HG03469 (cell line): ENCODE measurements around the gene GPSM1.
"Not testable (repeated sequence)": the region's sequence is repeated elsewhere in the genome, so short reads cannot be mapped to it uniquely, and the experiment has no call there.

Source experiments
- ATAC-seq: cut with Tn5 transposase; IDR thresholded peaks from one replicate; pipeline ENCODE4 v1.9.1; 2021; ENCODE audit warnings: mild to moderate bottlenecking, moderate library complexity, moderate number of reproducible peaks; ENCODE audit not compliant: unreplicated experiment

GPSM1 gene

DNA sequence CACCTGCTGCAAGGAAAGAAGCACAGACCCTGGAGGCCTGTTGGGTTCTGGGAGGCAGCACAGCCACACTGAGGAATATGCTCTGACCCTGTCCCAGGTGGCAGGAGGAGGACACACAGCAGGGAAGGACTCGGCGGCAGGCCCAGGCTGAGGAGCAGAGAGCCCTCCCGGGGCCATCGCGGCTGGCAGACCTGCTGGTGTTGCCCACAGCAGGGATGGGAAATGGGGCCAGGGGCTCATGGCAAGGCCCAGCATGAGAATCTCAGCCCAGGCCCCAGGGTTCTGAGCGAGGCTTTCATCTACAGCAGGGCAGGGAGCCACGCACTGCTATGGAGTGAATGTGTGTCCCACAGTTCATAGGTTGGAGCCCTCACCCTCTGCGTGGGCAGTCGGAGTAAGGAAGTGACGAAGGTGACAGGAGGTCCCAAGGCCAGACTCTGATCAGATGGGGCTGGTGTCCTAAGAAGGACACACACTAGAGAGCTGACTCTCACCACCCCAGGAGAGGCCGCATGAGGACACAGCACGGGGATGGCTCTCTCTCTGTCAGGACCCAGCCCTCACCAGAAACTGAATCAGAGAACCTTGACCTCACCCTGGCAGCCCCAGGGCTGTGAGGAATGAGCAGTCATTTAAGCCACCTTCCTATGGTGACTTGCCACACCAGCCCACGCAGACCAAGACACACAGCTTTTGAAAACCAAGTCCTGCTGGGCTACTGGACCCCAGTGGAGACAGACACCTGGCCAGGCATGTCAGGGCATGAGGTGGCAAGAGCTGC is 10.3 kb upstream of the GPSM1 start:
- ATAC-seq, result no peak

DNA sequence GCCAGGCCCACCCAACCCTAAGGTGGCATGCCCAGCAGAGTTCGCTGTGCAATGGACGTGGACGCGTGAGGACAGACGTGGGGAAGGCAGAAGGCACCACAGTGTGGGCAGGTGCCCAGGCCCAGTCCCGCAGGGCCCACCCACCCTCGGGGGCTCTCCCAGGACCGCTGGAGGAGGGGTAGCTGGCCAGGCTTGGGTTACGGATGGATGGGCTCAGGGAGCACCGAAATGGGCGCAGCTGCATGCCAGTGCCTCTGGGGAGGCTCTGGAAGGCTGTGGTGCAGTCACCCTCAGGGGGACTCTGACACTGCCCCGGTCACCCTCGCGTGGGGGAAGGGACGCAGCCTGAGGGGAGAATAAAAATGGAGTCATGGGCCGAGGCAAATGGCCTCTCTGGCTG is 9.6 kb upstream of the GPSM1 start:
- ATAC-seq, result no peak

DNA sequence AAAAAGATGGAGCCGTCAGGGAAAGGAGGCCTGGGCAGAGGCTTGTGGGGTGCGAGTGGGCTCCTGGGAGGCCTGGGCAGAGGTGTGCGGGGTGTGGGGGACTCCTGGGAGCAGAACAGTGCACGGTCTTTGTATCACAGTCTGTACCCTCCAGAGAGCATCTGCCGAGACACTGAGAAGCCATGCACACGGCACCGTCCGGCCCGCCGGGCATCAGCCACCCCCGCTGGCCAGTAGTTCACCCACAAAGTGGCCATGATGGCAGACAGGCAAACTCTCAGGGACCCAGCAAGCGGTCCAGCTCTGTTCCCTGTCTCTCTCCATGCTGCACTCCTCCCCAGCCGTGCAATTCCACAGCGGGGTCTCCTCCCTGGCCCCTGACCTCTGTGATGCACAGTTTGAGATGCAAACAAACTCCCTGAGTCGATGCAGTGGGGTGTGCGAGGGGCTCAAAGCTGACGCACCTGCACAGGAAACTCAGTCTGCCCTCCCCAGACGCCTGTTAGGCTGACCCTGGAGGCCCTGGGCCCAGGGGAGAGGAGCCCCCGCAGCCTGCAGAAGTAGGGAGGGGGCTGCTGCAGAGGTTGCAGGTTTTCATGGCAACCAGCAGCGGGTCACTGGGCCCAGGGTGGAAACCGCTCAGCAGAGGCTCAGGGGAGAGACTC is 9.1 kb upstream of the GPSM1 start:
- no peak for ATAC-seq

DNA sequence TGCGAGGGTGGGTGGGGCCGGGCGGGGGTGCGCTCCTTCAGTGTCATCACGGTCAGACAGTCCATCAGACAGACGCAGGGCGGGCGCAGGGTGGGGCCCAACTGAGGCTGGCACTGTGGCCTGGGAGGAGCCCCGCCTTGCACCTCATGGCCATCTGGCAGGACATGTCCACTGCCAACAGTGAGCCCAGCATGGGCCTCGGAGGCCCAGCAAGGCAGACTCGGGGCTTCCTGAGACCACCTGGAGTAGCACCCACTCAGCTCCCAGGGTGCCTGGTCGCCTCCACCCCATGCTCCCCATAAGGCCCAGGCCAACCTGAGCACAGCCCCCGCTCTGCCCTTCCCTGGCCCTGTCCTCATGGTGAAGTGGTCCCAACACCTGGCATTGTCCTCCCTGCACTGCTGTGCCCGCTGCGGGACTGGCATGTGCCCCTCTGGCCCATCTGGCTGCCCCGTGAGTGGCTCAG is 8.5 kb upstream of the GPSM1 start:
- ATAC-seq, result no peak

DNA sequence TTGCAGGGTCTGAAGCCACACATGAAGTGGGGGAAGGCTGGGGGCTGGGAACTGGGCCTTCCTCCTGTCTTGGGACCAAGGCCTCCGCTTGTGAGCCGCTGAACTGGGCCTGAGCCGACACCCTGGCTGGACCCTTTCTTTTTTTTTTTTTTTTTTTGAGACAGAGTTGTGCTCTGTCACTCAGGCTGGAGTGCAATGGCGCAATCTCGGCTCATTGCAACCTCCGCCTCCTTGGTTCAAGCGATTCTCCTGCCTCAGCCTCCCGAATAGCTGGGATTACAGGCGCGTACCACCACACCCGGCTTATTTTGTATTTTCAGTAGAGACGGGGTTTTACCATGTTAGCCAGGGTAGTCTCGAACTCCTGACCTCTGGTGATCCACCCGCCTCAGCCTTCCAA is 8.1 kb upstream of the GPSM1 start:
- ATAC-seq, result not testable (repeated sequence)

DNA sequence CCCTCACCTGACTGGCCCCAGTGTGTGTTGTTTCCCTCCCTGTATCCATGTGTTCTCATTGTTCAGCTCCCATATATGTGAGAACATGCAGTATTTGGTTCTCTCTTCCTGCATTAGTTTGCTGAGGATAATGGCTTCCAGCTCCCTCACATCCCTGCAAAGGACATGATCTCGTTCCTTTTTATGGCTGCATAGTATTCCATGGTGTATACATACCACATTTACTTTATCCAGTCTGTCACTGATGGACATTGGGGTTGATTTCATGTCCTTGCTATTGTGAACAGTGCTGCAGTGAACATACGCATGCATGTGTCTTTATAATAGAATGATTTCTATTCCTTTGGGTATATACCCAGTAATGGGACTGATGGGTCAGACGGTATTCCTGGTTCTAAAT is 7.4 kb upstream of the GPSM1 start:
- not testable (repeated sequence) for ATAC-seq

DNA sequence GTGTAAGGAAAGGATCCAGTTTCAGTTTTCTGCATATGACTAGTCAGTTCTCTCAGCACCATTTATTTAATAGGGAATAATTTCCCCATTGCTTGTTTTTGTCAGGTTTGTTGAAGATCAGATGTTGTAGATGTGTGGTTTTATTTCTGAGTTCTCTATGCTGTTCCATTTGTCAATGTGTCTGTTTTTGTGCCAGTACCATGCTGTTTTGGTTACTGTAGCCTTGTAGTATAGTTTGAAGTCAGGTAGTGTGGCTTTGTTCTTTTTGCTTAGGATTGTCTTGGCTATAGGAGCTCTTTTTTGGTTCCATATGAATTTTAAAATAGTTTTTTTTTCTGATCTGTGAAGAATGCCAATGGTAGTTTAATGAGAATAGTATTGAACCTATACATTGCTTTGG is 6.4 kb upstream of the GPSM1 start:
- not testable (repeated sequence) for ATAC-seq

DNA sequence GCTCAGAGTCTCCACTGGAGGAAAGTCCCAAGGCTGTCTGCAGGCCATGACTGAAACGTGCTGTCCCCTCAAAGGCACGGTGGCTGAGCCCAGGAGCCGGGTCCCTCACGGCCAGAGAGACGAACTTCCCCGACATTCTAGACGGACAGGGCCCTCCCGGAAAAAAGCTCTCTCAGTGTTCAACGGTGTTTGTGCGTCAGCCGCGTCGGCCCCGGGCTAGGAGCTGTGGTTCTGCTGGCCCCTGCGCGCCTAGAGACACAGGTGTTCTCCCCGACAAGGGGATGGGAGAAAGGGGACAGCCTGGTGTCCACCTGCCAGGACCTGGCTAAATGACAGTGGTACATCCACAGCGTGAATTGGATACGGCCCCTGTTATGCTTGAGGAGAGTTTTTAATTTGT is 5.8 kb upstream of the GPSM1 start:
- no peak for ATAC-seq

DNA sequence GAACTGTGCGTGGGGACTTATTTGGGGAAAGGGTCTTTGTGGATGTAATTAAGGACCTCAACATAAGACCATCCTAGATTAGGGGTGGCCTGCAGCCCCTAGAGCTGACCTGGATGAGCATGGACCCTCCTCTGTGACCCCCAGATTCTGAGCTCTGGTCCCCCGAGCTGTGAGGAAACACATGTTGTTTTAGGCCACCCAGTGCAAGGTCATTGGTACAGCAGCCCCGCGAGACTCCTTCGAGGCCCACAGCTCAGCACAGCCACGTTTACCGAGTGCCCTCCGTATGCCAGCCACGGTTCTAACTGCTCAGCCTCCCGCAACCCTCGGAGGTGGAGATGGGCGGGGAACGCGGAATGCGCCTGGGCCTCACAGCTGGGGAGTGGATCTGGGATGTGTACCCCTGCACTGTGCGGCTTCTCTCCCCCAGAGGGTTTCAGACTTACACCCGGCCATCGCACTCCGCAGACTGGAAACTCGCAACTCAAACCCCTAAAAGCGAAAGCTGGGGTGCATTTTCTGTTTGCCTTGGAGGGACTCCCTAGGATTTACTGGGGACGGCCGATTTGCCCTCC is 4.5 kb upstream of the GPSM1 start:
- no peak for ATAC-seq

DNA sequence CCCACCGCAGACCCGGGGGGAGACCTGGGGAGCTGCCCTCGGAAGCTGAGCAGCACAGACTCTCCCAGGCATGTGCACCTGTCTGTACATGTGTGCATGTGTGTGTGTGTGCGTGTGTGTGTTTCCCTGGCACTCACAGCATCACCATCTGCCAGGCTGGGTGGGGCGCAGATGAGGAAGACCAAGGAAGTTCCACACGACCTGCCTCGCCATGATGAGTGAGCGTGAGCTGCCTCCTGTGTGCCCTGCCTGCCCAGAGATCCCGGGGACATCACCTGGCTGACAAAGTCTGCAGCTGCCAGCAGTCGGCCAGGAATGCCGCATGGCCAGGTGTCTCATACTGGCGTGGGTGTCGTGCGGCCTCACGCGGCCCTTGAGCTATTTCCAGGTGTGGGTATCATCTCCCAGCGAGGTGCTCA is 4.0 kb upstream of the GPSM1 start:
- ATAC-seq, result no peak

DNA sequence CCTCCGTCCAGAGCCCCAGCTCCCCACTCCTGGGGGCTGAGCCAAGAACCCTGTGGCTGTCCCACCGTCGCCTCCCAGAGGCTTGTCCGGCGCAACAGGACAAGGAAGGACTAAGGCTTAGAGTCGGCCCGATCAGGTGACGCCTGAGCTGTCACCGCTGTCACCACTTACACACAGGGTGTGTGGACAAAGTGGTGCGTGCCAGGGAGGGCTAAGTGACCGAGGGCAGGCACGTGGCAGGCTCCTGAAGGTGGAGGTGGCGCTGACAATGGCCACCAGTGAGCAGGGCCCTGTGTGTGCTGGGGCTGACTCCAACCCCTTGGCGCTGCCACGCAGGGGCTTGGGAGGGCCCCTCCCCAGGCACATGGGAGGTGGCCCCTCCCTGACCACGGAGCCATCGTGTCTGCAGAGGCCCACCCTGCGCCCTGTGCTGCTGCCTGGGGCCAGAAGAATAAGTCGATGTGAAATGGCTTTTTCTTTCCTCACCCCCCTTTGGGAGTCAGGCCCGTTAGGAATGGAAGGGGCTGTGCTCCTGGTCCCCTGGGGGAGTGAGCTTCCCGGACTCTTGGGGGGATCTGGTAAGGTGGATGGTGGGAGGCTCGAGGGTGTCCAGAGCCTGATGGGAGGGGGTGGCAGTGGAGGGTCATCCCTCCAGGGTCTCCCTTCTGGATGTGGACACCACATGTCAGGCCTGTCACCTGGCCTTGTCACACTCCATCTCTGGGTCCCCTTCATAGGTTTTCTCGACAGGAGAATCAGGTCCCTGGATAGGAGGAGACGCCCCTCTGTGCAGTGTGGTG is 2.6 kb upstream of the GPSM1 start:
- no peak for ATAC-seq

DNA sequence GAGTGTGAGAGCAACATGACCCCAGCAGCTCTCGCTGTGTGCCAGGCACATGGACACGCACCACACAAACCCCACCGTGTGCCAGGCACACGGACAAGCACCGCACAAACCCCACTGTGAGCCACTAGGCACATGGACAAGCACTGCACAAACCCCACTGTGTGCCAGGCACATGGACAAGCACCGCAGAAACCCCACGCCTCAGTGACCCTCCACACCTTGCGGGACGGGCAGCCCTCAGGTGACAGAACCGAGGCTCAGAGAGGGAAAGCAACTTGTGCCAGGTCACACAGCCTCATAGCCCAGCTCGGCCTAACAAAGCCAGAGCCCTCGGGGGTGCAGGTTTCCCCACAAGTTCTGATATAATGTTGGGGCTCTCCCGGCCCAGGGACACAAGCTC is 2.0 kb upstream of the GPSM1 start:
- no peak for ATAC-seq

DNA sequence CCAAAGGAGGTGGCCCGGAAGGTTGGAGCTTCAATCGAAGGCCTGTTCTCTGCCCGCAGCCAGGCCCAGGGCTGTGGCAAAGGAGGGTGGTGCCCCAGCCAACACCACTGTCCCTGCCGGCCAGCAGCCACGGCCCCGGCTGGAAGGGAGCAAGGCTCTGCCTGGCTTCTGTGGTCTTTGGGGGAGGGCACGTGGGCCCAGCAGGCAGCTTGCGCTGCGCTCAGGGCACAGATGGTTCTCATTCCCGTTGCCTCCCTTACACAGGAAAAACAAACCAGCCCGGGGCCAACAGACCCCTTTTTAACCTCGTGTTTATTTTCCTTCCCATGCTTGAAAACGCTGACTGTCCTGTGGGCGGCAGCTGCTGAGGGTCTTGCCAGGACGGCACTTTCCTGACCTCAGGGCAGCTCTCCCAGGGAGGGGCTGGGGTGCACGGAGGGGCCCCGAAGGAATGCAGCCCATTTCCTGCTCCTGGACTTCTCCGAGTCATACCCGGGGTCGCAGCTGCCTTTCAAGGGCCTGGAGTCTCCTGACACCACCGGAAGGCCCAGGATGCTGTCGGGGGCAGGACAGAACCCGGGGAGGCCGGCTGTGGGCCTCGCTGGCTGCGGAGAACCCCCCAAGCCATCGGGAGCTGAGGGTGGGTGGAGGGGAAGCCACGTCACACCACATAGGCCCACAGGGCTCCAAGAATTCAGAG is 1.1 kb upstream of the GPSM1 start:
- ATAC-seq, result no peak

DNA sequence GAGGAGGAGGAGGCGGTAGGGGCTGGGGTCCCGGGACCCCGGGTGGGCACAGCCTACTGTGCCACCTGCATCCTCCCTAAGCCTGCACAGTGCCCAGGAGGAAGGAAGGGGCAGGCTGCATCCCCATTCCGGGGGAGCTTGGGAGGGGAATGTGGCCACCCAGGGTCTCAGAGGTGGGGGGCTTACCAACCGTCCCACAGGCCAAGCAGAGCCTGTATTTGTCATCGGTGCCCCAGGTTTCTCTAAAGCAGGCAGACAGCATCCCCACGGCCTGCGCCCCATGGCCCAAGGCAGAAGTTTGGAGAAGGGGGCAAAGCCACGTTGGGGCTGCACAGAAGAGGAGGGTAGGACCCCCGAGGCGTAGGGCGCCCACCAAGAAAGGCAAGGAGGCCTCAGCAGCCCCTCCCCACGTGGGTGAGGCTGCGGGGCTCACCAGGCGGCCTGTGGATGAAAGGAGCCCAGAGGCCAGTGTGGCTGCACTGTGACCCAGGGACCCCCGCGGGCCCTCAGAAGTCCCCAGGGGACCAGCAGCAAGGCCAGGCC is 507 bp upstream of the GPSM1 start:
- ATAC-seq, result no peak

DNA sequence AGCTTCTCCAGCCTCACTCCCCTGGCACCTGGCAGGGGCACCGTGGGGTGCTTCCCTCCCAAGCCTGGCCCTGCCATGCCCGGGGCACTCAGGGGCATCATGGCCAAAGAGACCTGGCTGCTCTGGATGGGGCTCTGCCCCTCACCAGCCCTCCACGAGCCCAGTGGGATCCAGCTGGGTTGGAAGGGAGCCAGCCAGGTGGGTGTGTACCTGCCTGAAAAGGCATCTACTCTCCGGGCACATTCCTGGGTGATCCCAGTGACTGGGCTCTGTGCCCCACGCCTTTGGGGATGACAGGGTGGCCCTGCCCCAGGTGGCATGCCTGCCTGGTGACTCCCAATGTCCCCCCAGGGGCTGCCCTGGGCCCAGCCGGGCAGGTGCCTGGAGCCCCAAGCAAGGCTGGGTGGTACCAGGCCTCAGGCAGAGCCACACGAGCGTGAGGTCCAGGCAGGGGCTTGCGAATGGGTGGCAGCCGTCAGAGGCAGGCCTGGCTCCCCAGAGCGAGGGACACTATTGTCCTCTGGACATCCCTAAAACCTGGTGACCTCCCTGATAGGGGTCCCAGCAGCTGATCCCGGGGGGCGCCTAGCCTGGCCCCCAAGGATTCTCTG is 777 bp downstream of the GPSM1 start:
- no peak for ATAC-seq

DNA sequence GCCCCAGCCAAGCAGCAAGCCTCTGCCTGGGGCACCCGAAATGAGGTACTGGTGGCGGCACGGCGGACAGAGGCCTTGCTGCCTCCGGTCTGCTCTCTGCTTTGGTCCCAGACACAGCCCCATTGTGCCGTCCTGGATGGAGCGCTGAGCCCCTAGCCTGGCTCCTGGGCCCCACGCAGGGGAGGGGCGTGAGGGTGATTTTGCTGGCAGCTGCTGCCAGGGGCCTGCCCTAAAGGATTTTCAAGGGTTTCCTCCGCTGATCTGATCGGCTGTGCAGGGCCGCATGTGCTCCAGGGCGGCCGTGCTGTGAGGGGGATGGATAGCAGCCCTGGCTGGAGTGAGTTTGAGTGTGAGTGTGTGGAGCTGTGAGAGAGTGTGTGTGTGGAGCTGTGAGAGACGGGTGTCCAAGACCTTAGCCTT is 1.3 kb downstream of the GPSM1 start:
- no peak for ATAC-seq

DNA sequence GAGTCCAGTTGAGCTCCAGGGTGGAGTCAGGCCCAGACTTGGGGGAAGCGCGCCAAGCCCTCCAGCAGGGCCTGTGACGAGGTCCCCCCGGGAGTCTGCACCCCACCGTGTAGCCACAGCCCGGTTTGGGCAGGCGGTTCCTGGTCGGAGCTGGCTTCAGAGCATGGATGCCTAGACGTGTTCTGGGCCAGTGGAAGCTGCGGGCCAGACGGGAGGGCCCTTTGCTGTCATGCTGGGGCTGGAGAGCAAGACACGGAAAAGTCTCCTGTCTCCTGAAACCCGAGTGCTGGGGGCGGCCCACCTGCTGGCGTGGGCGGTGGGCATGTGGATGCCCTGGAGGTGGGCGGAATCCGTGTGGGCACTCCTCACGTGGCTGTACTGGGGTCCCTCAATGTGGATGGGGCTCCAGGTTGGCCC is 1.9 kb downstream of the GPSM1 start:
- no peak for ATAC-seq

DNA sequence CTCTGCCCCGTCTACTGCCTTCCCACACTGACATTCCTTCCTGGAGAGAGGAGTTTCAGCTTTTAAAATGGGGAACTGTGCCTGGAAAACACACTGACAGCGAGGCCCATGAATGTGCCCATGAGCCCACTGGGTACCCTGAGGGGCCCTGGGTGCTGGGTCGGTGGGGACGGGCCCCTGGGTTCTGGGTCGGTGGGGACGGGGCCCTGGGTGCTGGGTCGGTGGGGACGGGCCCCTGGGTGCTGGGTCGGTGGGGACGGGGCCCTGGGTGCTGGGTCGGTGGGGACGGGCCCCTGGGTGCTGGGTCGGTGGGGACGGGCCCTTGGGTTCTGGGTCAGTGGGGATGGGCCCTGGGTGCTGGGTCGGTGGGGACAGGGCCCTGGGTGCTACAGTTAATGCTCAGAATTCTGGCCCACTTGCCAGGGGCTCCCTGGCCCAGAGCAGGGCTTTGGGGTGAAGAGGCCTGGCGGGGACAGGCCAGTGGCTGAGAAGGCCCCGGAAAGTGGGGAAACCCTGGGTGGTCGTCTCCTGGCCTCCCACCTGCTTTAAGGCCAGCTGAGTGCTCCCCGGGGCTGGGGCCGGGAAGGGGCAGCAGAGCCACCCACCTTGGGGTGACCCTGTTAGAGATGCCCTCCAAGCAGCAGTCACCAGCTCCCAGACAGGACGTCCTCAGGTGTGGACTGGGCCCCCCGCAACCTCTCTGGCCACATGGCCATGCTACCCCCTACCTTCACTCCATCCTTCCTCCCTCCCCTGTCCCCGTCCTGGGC is 2.5 kb downstream of the GPSM1 start:
- no peak for ATAC-seq

DNA sequence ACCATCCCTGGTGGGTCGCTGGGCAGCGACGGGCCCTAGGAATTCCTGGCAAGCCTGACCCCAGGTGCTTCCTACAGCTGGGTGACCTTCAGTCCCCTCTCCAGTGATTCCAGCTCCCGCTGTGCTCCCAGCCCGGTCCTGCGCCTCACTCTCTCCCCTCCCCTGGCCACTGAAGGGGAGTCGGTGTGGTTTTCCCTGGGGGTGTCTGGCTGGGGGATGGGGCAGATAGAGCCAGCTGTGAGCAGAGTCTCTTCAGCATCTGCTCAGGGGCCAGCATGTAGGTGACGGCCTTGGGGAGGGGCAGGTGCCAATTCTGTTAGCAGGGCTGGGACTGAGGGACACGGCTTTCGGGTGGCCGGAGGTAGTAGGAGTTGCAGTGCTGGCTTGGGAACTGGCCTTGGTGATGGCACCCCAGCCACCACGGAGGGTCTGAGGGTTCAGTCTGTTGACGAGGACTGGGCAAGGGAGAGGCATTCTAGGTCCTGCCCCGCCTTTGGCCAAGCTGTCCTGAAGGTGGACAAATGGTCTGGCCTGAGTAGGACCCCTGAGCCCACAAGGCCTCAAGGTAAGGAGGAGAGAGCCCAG is 3.2 kb downstream of the GPSM1 start:
- ATAC-seq, result no peak
